Kidney (tissue), 14 donors: ENCODE data around the gene HIP1R. TPM values are rescaled to one million over a fixed set of nuclear protein-coding genes. Genes with fewer than 3 reads are reported as not detected.
"Not testable (repeated sequence)": the region's sequence is repeated elsewhere in the genome, so short reads cannot be mapped to it uniquely, and the experiment has no call there.

Experiments used
- DNase-seq, 5 donors: peaks; one replicate each; pipeline ENCODE4 v3.0.0-alpha.2; 2013 to 2020
- FAIRE-seq: peaks from 2 replicates; lab custom pipeline; 2012; peaks lifted over from hg19 to GRCh38; lab: Jason Lieb, UNC
- H3K27ac ChIP-seq, 2 donors: one replicate each; pipeline ENCODE4 v1.7.0; 2013; ENCODE audit warnings: low read depth in 2 of 2, low read length in 2 of 2, inconsistent platforms in 1 of 2
- H3K27me3 ChIP-seq: one replicate; pipeline ENCODE4 v1.7.1; 2013; ENCODE audit warnings: low read length, inconsistent platforms; ENCODE audit not compliant: control insufficient read depth, insufficient read depth
- H3K36me3 ChIP-seq, 3 donors: one replicate each; pipeline versions ENCODE4 v1.7.0 to v1.7.1; 2013; ENCODE audit warnings: low read length in 3 of 3, control low read depth in 1 of 3, inconsistent platforms in 1 of 3; ENCODE audit not compliant: insufficient read depth in 3 of 3, control insufficient read depth in 2 of 3
- H3K4me1 ChIP-seq, 3 donors: one replicate each; pipeline versions ENCODE4 v1.7.0 to v1.7.1; 2013; ENCODE audit warnings: low read length in 3 of 3, inconsistent platforms in 1 of 3, low read depth in 1 of 3; ENCODE audit not compliant: control insufficient read depth in 2 of 3, insufficient read depth in 2 of 3
- H3K4me3 ChIP-seq, 3 donors: one replicate each; pipeline versions ENCODE4 v1.7.0 to v1.8.1; 2013; ENCODE audit warnings: low read length in 3 of 3, control low read depth in 1 of 3, inconsistent platforms in 1 of 3
- H3K9ac ChIP-seq, 3 donors: one replicate each; pipeline versions ENCODE4 v1.7.0 to v1.7.1; 2013; ENCODE audit warnings: low read length in 3 of 3, control low read depth in 1 of 3, inconsistent platforms in 1 of 3
- H3K9me3 ChIP-seq, 3 donors: one replicate each; pipeline versions ENCODE4 v1.7.0 to v1.7.1; 2013; ENCODE audit warnings: low read length in 3 of 3, control low read depth in 1 of 3, inconsistent platforms in 1 of 3; ENCODE audit not compliant: control insufficient read depth in 2 of 3, insufficient read depth in 1 of 3
- CTCF ChIP-seq: IDR thresholded peaks from 3 replicates; pipeline ENCODE4 v1.5.1; 2012; ENCODE audit warnings: mild to moderate bottlenecking, moderate library complexity, borderline replicate concordance; ENCODE audit not compliant: insufficient read depth; ENCODE audit errors: extremely low read depth
- intact Hi-C: fragments of 100-400 bp; cut with DNase I; formaldehyde crosslinking; loops from one replicate; pipeline ENCODE4 v1.11.1; 2022
- polyA plus RNA-seq: library from polyadenylated mRNA; stranded (reverse); fragments of 350-450 nt; fragmentation: Illumina TruSeq; extraction: RNeasy Lipid Tissue Mini Kit (QIAGEN cat#74804); gene quantifications from one replicate; pipeline ENCODE4 v1.2.3, GENCODE V29; 2014; ENCODE audit warnings: low read depth, low replicate concordance; ENCODE audit not compliant: insufficient read depth
- total RNA-seq: library from RNA; stranded (reverse); fragmentation: NEBNext Ultra II Directional; extraction: Animal tissue kit (Norgen Biotek cat#: 25700); gene quantifications from one replicate; pipeline ENCODE4 v1.2.1, GENCODE V29; 2021
- donor health status: control.
- donor health status: control.
- donor health status: control.
- donor health status: control.
- donor health status: control.
- donor health status: DM: yes; HTN: yes; CAD: no.
- donor health status: Normal renal cell carcinoma (clear cell type).

Gene HIP1R
- total and polyA plus RNA-seq, 2 donors from 2014 or later = 39.4 to 87.8 TPM

- Histone ChIP-seq H3K27ac (no peak overlapping the region), H3K4me1 (no peaks in the 10 kb centered on the region), H3K4me3 (no peak overlapping the region), H3K9ac (no peak overlapping the region), H3K27me3 (no peaks in the 10 kb centered on the region), H3K9me3 (no peaks in the 10 kb centered on the region), H3K36me3 (no peaks in the 10 kb centered on the region)
- no peak for TF ChIP-seq CTCF
- DNase-seq (no peak), FAIRE-seq (no peak)
- intact Hi-C loops = no loop called here
Observed at GRCh38 chr12:122803937-122804336, 31.3 kb upstream of the HIP1R start.

GRCh38 chr12:122804957-122805356 is 30.3 kb upstream of the HIP1R start:
- H3K4me3 ChIP-seq, H3K4me1 ChIP-seq, H3K36me3 ChIP-seq, intact Hi-C loops, H3K9me3 ChIP-seq, DNase-seq, H3K27ac ChIP-seq, FAIRE-seq, H3K9ac ChIP-seq, H3K27me3 ChIP-seq: not testable (repeated sequence)

GRCh38 chr12:122807651-122808050 is 27.6 kb upstream of the HIP1R start:
- TF ChIP-seq CTCF = no peak
- Histone ChIP-seq H3K9me3 (no peaks in the 10 kb centered on the region), H3K27me3 (no peaks in the 10 kb centered on the region), H3K36me3 (no peaks in the 10 kb centered on the region), H3K27ac (no peak overlapping the region), H3K4me3 (no peak overlapping the region), H3K9ac (no peak overlapping the region), H3K4me1 (no peaks in the 10 kb centered on the region)
- no peak for FAIRE-seq
- DNase-seq = no peak
- intact Hi-C loops = no loop called here

- no peak overlapping the region for H3K27ac ChIP-seq
- TF ChIP-seq CTCF = no peak
Observed at GRCh38 chr12:122811777-122812176, 23.5 kb upstream of the HIP1R start.

More at GRCh38 chr12:122811777-122812176, 23.5 kb upstream of the HIP1R start:
- DNase-seq = no peak
- H3K27me3 ChIP-seq = no peaks in the 10 kb centered on the region
- no peaks in the 10 kb centered on the region for H3K9me3 ChIP-seq
- H3K4me1 ChIP-seq = no peaks in the 10 kb centered on the region
- FAIRE-seq = no peak
- H3K36me3 ChIP-seq = no peaks in the 10 kb centered on the region
- H3K9ac ChIP-seq = no peak overlapping the region
- no peak overlapping the region for H3K4me3 ChIP-seq
- intact Hi-C loops = no loop called here
